IMR-90 (cell line): Measurements from ENCODE around the gene HOXA7. TPM values are rescaled to one million over a fixed set of nuclear protein-coding genes. Genes with fewer than 3 reads are reported as not detected.

Experiments
- ATAC-seq: fragments of 200-7000 bp; cut with Tn5 transposase; 2 replicates; pipeline ENCODE4 v1.9.1; 2020; ENCODE audit warnings: low read depth, mild to moderate bottlenecking, moderate library complexity
- BruUV-seq: library from RNA; stranded (reverse); fragments of 400-500 nt; replicated peaks from 2 replicates; lab custom pipeline; 2021; lab: Mats Ljungman, UMichigan
- CTCF ChIA-PET: fragments of 300-600 bp; formaldehyde crosslinking; extraction: SDS; loops from one replicate; lab custom pipeline; 2021; ENCODE audit warnings: antibody characterized with exemption; lab: Yijun Ruan, JAX
- POLR2A ChIA-PET: fragments of 300-600 bp; sonication (Branson Sonifier 250); formaldehyde crosslinking; loops from one replicate; lab custom pipeline; 2022; ENCODE audit warnings: antibody characterized with exemption; ENCODE audit not compliant: unreplicated experiment; lab: Charles Lee
- DNase-seq: peaks from one replicate; pipeline ENCODE4 v3.0.0; 2013
- H2AFZ ChIP-seq: replicated peaks from 2 replicates; pipeline ENCODE3; 2013; ENCODE audit warnings: low read length, mild to moderate bottlenecking; ENCODE audit not compliant: poor library complexity
- H2AK5ac ChIP-seq: 2 replicates; pipeline ENCODE4 v1.6.1; 2013; ENCODE audit warnings: low read depth, low read length, inconsistent platforms
- H2AK9ac ChIP-seq: replicated peaks from 2 replicates; pipeline ENCODE3; 2013; ENCODE audit warnings: mild to moderate bottlenecking, low read depth, low read length, moderate library complexity; ENCODE audit not compliant: poor library complexity
- H2BK120ac ChIP-seq: 2 replicates; pipeline ENCODE4 v1.6.1; 2013; ENCODE audit warnings: low read depth, low read length, inconsistent platforms
- H2BK15ac ChIP-seq: 3 replicates; pipeline ENCODE4 v1.6.1; 2013; ENCODE audit warnings: low read depth, low read length, inconsistent platforms
- H2BK20ac ChIP-seq: 2 replicates; pipeline ENCODE4 v1.6.1; 2013; ENCODE audit warnings: low read depth, mild to moderate bottlenecking, inconsistent platforms, low read length, moderate library complexity
- H2BK5ac ChIP-seq: 2 replicates; pipeline ENCODE4 v1.6.1; 2013; ENCODE audit warnings: mild to moderate bottlenecking, low read depth, low read length, inconsistent platforms; ENCODE audit not compliant: poor library complexity, severe bottlenecking
- H3K14ac ChIP-seq: replicated peaks from 2 replicates; pipeline ENCODE4 v1.6.1; 2013; ENCODE audit warnings: low read depth, low read length, inconsistent platforms
- H3K18ac ChIP-seq: 2 replicates; pipeline ENCODE4 v1.6.1; 2013; ENCODE audit warnings: low read depth, low read length, control low read depth
- H3K23ac ChIP-seq: 2 replicates; pipeline ENCODE4 v1.6.1; 2013; ENCODE audit warnings: low read depth, low read length, inconsistent platforms
- H3K27ac ChIP-seq: 2 replicates; pipeline ENCODE4 v1.5.1; 2013; ENCODE audit warnings: mild to moderate bottlenecking, control low read depth, low read length; ENCODE audit not compliant: insufficient read depth
- H3K27me3 ChIP-seq: 2 replicates; pipeline ENCODE4 v1.6.1; 2013; ENCODE audit warnings: low read length; ENCODE audit not compliant: control insufficient read depth, insufficient read depth
- H3K36me3 ChIP-seq: 2 replicates; pipeline ENCODE4 v1.6.1; 2013; ENCODE audit warnings: low read length, mixed read lengths; ENCODE audit not compliant: control insufficient read depth, insufficient read depth
- H3K4ac ChIP-seq: 2 replicates; pipeline ENCODE4 v1.6.1; 2013; ENCODE audit warnings: low read depth, low read length, inconsistent platforms
- H3K4me1 ChIP-seq: 2 replicates; pipeline ENCODE4 v1.6.1; 2013; ENCODE audit warnings: low read length, mixed read lengths; ENCODE audit not compliant: control insufficient read depth, insufficient read depth
- H3K4me2 ChIP-seq: 2 replicates; pipeline ENCODE4 v1.6.1; 2013; ENCODE audit warnings: low read depth, mild to moderate bottlenecking, control low read depth, low read length, moderate library complexity
- H3K4me3 ChIP-seq: 2 replicates; pipeline ENCODE4 v1.5.1; 2013; ENCODE audit warnings: low read depth, mild to moderate bottlenecking, control low read depth, low read length, moderate library complexity; ENCODE audit not compliant: insufficient read depth
- H3K56ac ChIP-seq: 2 replicates; pipeline ENCODE4 v1.6.1; 2013; ENCODE audit warnings: low read length, inconsistent platforms; ENCODE audit not compliant: insufficient read depth; ENCODE audit errors: extremely low read depth
- H3K79me1 ChIP-seq, 2 experiments: 2 replicates each; pipeline ENCODE4 v1.6.1; 2013; ENCODE audit warnings: low read length in 2 of 2, inconsistent platforms in 1 of 2, low read depth in 1 of 2
- H3K9ac ChIP-seq: 2 replicates; pipeline ENCODE4 v1.6.1; 2013; ENCODE audit warnings: low read depth, low read length, control low read depth
- H3K9me1 ChIP-seq: 2 replicates; pipeline ENCODE4 v1.6.1; 2013; ENCODE audit warnings: low read length, inconsistent platforms; ENCODE audit not compliant: insufficient read depth
- H3K9me3 ChIP-seq: 2 replicates; pipeline ENCODE4 v1.6.1; 2013; ENCODE audit warnings: low read length; ENCODE audit not compliant: control insufficient read depth, insufficient read depth
- H4K20me1 ChIP-seq: 2 replicates; pipeline ENCODE4 v1.6.1; 2013; ENCODE audit warnings: low read length, inconsistent platforms; ENCODE audit not compliant: insufficient read depth
- H4K5ac ChIP-seq: 2 replicates; pipeline ENCODE4 v1.6.1; 2013; ENCODE audit warnings: mild to moderate bottlenecking, low read depth, low read length, control low read depth
- H4K8ac ChIP-seq, 2 experiments: 2 replicates each; pipeline ENCODE4 v1.6.1; 2013; ENCODE audit warnings: low read depth in 2 of 2, low read length in 2 of 2, control low read depth in 1 of 2, inconsistent platforms in 1 of 2
- H4K91ac ChIP-seq: 2 replicates; pipeline ENCODE4 v1.6.1; 2013; ENCODE audit warnings: low read depth, low read length, inconsistent platforms; ENCODE audit not compliant: insufficient read depth
- POLR2A ChIP-seq: IDR thresholded peaks from 2 replicates; pipeline ENCODE4 v1.6.1; 2012; ENCODE audit warnings: mild to moderate bottlenecking, low read depth, low read length
- RAD21 ChIP-seq: IDR thresholded peaks from 2 replicates; pipeline ENCODE4 v1.6.1; 2012; ENCODE audit warnings: low read length, improper control_type of control experiment
- SMC3 ChIP-seq: fragments of 150-350 bp; IDR thresholded peaks from 2 replicates; pipeline ENCODE4 v1.6.1; 2016; ENCODE audit warnings: low read depth, mild to moderate bottlenecking, antibody characterized with exemption, low read length, moderate library complexity
- WGBS, 2 experiments: methylation state at CpG; one replicate each; pipeline versions ENCODE4 v1.1.5 to v1.1.7; 2013; ENCODE audit warnings: missing lambda C conversion rate in 2 of 2; ENCODE audit not compliant: insufficient read length in 1 of 2; ENCODE audit errors: extremely low coverage in 2 of 2; 5-methylcytosine and 5-hydroxymethylcytosine counted together
- dilution Hi-C: fragments of 300-500 bp; cut with HindIII; formaldehyde crosslinking; loops from one replicate; pipeline ENCODE4 v1.14.3; 2018; ENCODE audit warnings: low sequenced_read_pairs; ENCODE audit not compliant: unreplicated experiment
- in situ Hi-C: fragments of 300-500 bp; cut with MboI; formaldehyde crosslinking; loops from 3 replicates; pipeline ENCODE4 v1.14.3; 2019; ENCODE audit warnings: low sequenced_read_pairs, inconsistent platforms, mixed read lengths
- intact Hi-C: fragments of 100-400 bp; cut with micrococcal nuclease; formaldehyde crosslinking; loops from 2 replicates; pipeline ENCODE4 v1.10.0; 2022
- polyA plus RNA-seq, 3 experiments: library from polyadenylated mRNA; depleted of rRNA; stranded (reverse); fragments of >200 nt; gene quantifications; 2 replicates each; pipeline ENCODE4 v1.2.3, GENCODE V29; 2012; ENCODE audit warnings: low replicate concordance in 1 of 3
- total RNA-seq: library from RNA; depleted of rRNA; stranded (reverse); fragments of >200 nt; gene quantifications from 2 replicates; pipeline ENCODE4 v1.2.3, GENCODE V29; 2012

The HOXA7 gene
- total and polyA plus RNA-seq, 2 of the 4 experiments (the other 2 are of a cell fraction) = 0.18 to 1.7 TPM

DNA sequence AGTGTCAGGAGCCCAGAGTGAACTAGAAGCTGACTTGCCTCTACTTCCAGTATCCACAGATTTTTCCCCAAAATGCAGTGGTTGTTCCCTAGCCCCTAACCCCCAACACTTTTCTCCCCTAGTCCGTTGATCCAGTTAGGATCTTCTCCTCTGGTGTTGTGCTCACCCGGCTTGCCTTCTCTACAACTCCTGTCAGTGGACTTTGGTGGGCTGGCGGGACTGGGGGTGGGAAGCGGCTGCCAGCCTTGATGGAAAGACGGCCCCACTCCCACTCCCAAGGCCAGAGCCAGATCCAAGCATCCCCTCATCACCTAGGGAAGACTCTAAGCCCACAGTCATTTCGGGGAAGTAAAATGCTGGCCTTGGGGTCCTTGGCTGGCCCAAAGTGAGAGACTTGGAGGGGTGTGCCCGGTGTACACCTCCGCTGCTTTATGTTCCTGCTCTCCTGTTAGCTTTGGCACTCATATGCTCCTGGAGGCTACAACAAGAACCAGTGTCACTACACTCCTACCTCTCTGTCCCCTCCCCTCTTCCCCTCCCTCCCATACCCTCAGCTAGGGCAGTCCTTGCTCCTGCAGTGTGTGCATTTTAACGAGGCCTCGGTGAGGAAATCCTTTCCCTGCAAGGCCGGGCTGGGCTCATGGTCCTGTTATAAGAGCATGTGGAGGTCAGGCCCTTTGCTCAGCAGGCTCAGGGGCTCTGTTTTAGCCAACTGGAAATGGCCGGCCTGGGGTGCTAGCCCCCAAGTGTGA lies 18.6 kb upstream of the HOXA7 start:
- no peak for ATAC-seq
- no peak overlapping the region for H3K9ac ChIP-seq
- no peak overlapping the region for H3K4me3 ChIP-seq

More for the DNA sequence above, 18.6 kb upstream of the HOXA7 start:
- 64% methylated on average over 3 of the region's 12 CpGs; no CpG with 5 or more reads in 1 of the 2 experiments for WGBS, 2 experiments
- Histone ChIP-seq H4K5ac (no peak overlapping the region), H2BK120ac (no peak overlapping the region), H2AK9ac (no peak overlapping the region), H4K91ac (no peak overlapping the region), H3K56ac (no peak overlapping the region), H3K36me3 (no peaks in the 10 kb centered on the region), H3K23ac (no peak overlapping the region), H2AK5ac (no peak overlapping the region), H3K4ac (no peak overlapping the region), H4K20me1 (peaks cover 19% of the 10 kb centered on the region; the same call in 1 of the 2 replicates), H2BK5ac (no peak overlapping the region), H3K79me1 (no peaks in the 10 kb centered on the region), H3K4me1 (no peaks in the 10 kb centered on the region; the same call in 1 of the 2 replicates), H3K27me3 (peaks cover 87% of the 10 kb centered on the region), H3K9me1 (no peaks in the 10 kb centered on the region), H3K18ac (no peak overlapping the region), H3K14ac (no peak overlapping the region), H3K27ac (no peak overlapping the region), H2AFZ (no peak overlapping the region), H4K8ac (no peak overlapping the region), H3K4me2 (no peak overlapping the region), H3K9me3 (peaks cover 7% of the 10 kb centered on the region; the same call in 1 of the 2 replicates), H2BK15ac (no peak overlapping the region), H2BK20ac (no peak overlapping the region)
- intact Hi-C loops = no loop called here
- no TSS peak for BruUV-seq
- TF ChIP-seq RAD21 (no peak), POLR2A (no peak), SMC3 (no peak)
- ChIA-PET CTCF (interaction anchor here (0.5 to 0.6 kb wide), 2 partner anchors 14 to 402 kb away, joined by 3 read pairs; no protein-coding TSS in a partner anchor), POLR2A (interaction anchor here (0.5 kb wide), 1 partner anchor 1819 kb away, joined by 3 read pairs; no protein-coding TSS in a partner anchor)
- dilution Hi-C loops = no loop called here
- no peak for DNase-seq
- in situ Hi-C loops = no loop called here
